GM21786 (cell line): Measurements from ENCODE around the gene TMEM198.
A peak's percentile ranks its signal among the peaks of the same experiment; 100 is the strongest.

Experiments
- ATAC-seq: cut with Tn5 transposase; IDR thresholded peaks from one replicate; pipeline ENCODE4 v1.9.1; 2021; ENCODE audit not compliant: unreplicated experiment

Gene TMEM198

DNA sequence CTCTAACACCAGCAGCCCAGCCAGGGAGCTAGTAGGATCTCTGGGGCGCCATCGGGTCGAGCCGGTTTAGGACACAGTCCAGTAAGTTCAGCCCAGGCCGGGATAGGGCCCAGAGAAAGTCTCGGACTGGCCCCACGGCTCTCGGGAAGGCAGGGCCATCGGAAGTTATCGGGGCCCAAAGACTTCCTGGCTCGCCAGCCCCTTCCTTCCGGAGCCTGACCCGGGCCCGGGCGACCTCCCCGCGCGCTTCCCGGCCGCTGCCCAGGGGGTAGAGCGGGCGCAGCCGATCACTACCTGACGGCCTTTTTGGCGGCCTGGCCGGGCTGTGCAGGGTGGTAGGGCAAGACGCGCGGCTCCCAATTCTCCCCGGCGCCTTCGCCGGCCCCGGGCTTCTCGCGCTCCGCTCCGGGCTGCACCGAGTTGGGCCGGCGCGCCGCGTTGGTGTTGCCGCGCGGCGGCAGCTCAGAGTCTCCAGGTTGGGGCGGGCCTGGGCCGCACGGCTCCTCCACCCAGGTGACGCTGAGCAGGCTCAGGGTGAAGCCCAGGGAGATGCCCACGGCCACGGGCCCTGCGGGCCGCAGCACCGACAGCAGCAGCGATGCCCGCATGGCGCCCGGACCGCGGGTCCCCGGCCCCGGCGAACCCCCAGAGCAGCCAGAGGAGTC, 765 bp upstream of the TMEM198 start:
- peak; percentile 20 for ATAC-seq

- no peak for ATAC-seq
Observed at GRCh38 chr2:219544567-219544966, 739 bp downstream of the TMEM198 start.

DNA sequence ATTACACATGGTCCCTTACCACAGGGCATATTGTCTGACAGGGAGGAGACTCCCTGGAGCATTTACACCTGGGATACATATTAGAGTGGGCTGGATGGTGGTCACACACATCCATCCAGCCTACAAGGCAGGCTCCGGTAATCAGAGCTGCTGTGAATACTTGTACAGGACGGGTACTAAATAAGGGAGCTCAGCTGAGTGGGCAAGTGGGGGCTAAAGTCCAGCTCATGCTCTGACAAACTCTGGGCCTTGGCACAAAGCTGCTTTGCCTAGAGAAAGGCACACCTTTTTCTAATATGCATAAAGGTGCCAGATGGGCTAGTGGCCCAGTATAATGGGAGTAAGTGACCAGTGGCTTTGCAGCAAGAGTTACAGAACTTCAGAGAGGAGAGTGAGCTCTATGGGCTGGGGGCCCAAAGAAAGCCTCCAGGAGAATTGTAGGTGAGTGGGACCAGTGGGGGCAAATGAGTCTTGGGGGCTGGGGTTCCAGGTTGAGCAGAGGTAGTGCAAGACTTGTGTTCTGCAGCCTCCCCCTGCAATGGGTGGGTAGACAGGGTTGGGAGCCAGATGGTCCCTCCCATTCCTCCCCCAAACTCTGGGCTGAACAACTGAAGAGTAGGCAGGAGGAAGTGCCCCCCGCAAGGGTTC, 1.6 kb downstream of the TMEM198 start:
- no peak for ATAC-seq

DNA sequence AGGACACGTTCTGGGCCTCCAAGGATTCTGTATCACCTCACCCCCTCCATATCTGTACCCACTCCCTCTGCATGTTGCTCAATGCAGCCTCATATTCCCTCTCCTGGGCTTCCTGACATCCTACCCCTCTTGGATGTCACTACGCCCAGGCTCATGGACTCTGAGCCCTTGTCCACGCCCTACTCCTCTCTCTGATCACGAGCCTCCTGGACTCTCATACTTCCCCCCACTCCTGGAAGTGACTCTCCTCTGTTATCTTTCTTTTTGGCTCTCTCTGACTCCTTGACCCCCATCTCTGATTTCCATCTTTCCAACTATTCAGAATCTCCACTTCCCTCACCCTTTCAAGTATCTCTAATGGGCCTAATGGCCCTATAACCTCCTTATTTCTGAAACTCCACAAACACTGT, 2.1 kb downstream of the TMEM198 start:
- ATAC-seq, result no peak

- ATAC-seq, result no peak
Observed at GRCh38 chr2:219547621-219548020, 3.8 kb downstream of the TMEM198 start.

DNA sequence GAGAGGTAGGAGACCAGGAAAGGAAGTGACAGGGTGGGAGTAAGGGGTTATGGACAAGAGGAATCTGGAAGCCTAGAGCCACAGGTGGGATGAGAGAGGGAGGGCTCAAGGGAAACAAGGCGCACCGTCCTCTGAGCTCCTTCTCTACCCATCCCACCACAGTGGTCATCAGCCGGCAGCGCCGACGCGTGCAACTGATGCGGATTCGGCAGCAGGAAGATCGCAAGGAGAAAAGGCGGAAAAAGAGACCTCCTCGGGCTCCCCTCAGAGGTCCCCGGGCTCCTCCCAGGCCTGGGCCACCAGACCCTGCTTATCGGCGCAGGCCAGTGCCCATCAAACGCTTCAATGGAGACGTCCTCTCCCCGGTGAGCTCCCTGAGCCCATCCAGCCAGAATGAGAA, 5.2 kb downstream of the TMEM198 start:
- no peak for ATAC-seq

- no peak for ATAC-seq
Observed at GRCh38 chr2:219549619-219550018, 5.8 kb downstream of the TMEM198 start.

DNA sequence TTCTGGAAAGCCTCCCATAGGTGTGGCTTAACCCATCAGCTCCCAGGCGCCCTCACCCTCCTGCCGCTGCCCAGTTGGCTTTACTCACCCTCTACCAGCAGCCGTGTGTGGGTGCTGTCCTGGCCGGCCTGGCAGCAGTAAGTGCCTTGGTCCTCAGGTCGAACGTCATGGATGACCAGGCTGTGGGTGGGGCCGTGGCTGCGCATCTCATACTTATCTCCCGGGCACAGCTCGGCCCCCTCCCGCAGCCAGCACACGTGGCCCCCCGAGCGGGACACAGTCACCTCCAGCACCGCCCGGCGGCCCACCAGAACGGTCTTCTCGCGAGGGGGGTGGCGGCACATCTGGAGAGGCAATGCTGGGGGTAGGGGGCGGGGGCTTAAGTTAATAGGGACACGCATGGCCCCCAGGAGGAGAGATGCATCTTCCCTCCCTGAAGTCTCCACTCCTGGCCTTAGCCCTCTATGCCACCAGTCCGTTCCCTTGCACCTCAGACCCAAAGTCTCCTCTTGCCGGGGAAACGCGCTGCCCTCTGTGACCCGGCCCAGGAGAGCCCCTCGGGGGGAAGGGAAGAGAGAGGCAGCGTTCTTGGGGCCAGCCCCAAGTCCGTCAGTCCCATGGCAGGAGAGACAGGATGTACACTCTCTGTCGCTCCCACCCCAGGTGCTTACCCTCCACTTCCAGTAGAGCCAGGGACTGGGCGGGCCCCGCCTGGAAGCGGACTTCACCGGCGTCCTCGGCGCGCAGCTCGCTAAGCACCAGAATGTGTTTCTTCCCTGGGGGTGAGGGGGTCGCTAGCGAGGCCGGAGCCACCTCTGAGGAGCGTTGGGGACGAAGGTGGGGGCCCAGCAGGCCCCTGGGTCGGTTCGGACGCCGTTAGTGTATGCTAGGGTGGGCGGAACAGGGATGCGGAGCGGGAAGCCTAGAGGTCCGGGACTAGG, 7.9 kb downstream of the TMEM198 start:
- ATAC-seq, result peak; percentile 22

- peak; percentile 93 for ATAC-seq
Observed at GRCh38 chr2:219552382-219553167, 8.7 kb downstream of the TMEM198 start.

DNA sequence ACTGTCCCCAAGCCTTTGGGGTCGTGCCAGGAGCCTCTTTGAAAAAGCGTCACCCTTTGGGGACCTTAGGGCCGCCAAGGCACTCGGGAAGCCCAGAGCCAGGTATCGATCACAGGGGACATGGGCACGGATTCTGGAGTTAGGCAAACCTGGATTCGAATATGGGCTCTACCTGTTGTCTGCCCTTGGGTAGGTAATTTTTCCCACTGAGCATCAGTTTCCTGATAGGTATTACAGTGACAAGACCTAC, 9.3 kb downstream of the TMEM198 start:
- no peak for ATAC-seq

- ATAC-seq, result no peak
Observed at GRCh38 chr2:219553463-219553963, 9.7 kb downstream of the TMEM198 start.

DNA sequence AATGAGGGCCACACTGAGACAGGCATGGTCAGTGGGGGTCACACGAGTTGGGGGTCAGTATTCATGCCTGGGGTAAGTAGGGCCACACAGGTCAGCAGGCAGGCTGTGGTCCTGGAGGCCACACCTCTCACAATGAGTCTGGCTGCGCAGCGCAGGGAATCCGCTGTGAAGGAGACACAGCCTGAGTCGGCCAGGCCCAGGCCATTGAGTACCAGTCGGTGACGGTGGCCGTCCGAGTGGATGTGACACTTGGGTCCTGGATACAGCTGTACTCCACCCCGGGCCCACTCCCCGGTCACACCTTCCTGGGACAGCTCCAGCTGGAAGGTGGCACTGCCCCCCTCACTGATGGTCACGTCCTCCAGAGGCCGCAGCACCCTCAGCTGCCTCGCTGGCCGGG, 10.5 kb downstream of the TMEM198 start:
- no peak for ATAC-seq

DNA sequence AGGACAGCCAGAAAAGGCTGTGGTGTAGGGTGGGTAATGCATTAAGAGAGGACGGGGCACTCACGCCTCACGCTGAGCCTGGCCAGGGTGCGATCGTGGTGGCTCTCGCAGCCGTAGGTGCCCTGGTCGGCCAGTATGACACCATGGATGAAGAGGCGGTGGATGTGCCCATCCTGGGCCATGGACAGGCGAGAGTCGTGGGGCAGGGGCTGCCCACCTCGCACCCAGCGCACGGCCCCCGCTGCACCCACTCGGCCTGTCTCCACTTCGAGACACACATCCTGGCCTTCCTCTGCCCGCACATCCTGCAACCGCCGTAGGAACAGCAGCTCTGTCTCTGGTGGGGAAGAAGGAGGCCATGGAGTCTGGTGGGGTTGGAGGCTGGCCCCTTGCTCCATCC, 12.1 kb downstream of the TMEM198 start:
- ATAC-seq, result no peak

GRCh38 chr2:219556413-219556812, 12.6 kb downstream of the TMEM198 start:
- ATAC-seq, result no peak

- ATAC-seq, result no peak
Observed at GRCh38 chr2:219557320-219557719, 13.5 kb downstream of the TMEM198 start.

DNA sequence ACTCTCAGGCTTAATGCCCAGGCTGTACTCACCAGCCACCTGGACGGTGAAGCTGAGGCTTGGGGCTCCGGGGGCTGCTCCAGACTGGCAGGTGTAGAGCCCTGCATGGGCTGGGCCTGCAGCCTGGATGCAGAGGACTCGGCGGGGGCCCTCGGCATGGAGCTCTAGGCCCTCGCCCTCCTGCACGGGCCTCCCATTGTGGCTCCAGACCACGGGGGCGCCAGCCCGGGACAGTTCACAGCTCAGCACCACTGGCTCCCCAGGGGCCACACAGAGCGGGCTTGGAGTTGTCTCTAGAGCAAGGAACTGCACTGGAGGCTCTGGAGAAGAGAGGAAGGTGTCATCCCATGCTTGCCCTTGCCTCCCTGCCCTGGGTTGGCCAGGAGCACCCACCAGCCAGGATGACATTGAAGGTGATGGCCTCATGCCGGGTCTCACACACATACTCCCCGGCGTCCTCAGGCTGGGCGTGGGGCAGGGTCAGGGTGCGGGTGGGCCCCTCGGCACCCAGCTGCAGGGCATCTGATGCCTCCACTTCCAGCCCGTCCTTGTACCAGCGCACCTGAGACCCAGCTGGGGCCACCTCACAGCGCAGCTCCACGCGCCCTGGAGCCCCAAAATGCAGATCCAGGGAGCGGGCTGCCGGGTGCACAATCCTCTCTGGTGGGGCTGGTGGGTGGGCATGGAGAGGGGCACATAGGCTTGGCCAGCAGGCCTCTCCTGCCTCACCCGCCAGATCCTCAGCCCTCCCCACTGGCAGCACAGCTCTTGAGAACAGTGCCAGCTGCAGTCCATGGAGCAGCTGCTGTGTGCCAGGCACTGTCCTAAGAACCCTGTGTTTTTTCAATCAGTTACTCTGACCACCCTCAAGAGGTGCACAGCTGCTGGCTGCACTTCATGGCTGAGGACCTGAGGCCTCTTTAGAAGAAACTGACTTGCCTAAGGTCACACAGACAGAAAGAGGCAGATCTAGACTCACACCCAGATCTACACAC, 14.3 kb downstream of the TMEM198 start:
- no peak for ATAC-seq

- ATAC-seq, result no peak
Observed at GRCh38 chr2:219559156-219559915, 15.5 kb downstream of the TMEM198 start.

GRCh38 chr2:219560037-219560892, 16.4 kb downstream of the TMEM198 start:
- no peak for ATAC-seq
